NCI-H2081 treated with DMSO at 0.1 percent for 48 hours (cell line): ENCODE results near the gene ZNF629.

Experiments used
- DNase-seq: peaks from one replicate; lab custom pipeline; 2025; lab: John Stamatoyannopoulos, UW

The ZNF629 gene

GRCh38 chr16:30786115-30786935, 680 bp downstream of the ZNF629 start:
- no peak for DNase-seq

GRCh38 chr16:30785126-30786106, 1.6 kb downstream of the ZNF629 start:
- DNase-seq = no peak

- no peak for DNase-seq
Observed at GRCh38 chr16:30784215-30784614, 2.8 kb downstream of the ZNF629 start.

GRCh38 chr16:30783280-30784109, 3.5 kb downstream of the ZNF629 start:
- DNase-seq = no peak

GRCh38 chr16:30782486-30783279, 4.3 kb downstream of the ZNF629 start:
- DNase-seq = no peak

GRCh38 chr16:30780549-30780948, 6.5 kb downstream of the ZNF629 start:
- no peak for DNase-seq

- no peak for DNase-seq
Observed at GRCh38 chr16:30780021-30780420, 7.0 kb downstream of the ZNF629 start.

GRCh38 chr16:30779596-30779995, 7.4 kb downstream of the ZNF629 start:
- no peak for DNase-seq

GRCh38 chr16:30778549-30779244, 8.3 kb downstream of the ZNF629 start:
- DNase-seq = no peak

- DNase-seq = no peak
Observed at GRCh38 chr16:30777591-30778297, 9.3 kb downstream of the ZNF629 start.

- DNase-seq = no peak
Observed at GRCh38 chr16:30775392-30776188, 11.4 kb downstream of the ZNF629 start.

GRCh38 chr16:30775131-30775391, 11.9 kb downstream of the ZNF629 start:
- no peak for DNase-seq

- DNase-seq = no peak
Observed at GRCh38 chr16:30774367-30775130, 12.5 kb downstream of the ZNF629 start.

- no peak for DNase-seq
Observed at GRCh38 chr16:30773826-30774225, 13.2 kb downstream of the ZNF629 start.

GRCh38 chr16:30771726-30772125, 15.3 kb downstream of the ZNF629 start:
- no peak for DNase-seq

GRCh38 chr16:30769379-30770089, 17.5 kb downstream of the ZNF629 start:
- DNase-seq = no peak

GRCh38 chr16:30768583-30769181, 18.3 kb downstream of the ZNF629 start:
- no peak for DNase-seq
